Uterus (tissue), 4 donors: ENCODE data around the gene MYL6B. TPM values are rescaled to one million over a fixed set of nuclear protein-coding genes. Genes with fewer than 3 reads are reported as not detected.

Experiments
- DNase-seq, 2 donors: peaks; one replicate each; pipeline ENCODE4 v3.0.0-alpha.2; 2019 to 2020
- H3K27ac ChIP-seq, 2 donors: fragments of 200-600 bp; sonication (generic); 1 replicate in 1 of 2; 2 replicates in 1 of 2; pipeline ENCODE4 v1.5.1; 2016 to 2018
- H3K27me3 ChIP-seq, 2 donors: fragments of 200-600 bp; sonication (generic); one replicate each; pipeline ENCODE4 v1.5.1; 2018 to 2019; ENCODE audit warnings: control low read depth in 1 of 2
- H3K36me3 ChIP-seq, 2 donors: fragments of 200-600 bp; sonication (generic); one replicate each; pipeline ENCODE4 v1.5.1; 2019; ENCODE audit warnings: control low read depth in 1 of 2
- H3K4me1 ChIP-seq, 2 donors: fragments of 200-600 bp; sonication (generic); one replicate each; pipeline ENCODE4 v1.5.1; 2018 to 2019; ENCODE audit warnings: control low read depth in 1 of 2
- H3K4me3 ChIP-seq, 2 donors: fragments of 200-600 bp; sonication (generic); 1 replicate in 1 of 2; 2 replicates in 1 of 2; pipeline ENCODE4 v1.5.1; 2018 to 2019; ENCODE audit warnings: mild to moderate bottlenecking in 1 of 2
- H3K9me3 ChIP-seq, 2 donors: fragments of 200-600 bp; sonication (generic); one replicate each; pipeline ENCODE4 v1.5.1; 2019; ENCODE audit warnings: control low read depth in 1 of 2
- CTCF ChIP-seq, 4 experiments: fragments of 200-600 bp in 2 of 4; fragments of 450-650 bp in 2 of 4; sonication (generic) in 2 of 4; IDR thresholded peaks; one replicate each; pipeline ENCODE4 v1.5.1; 2016 to 2019; ENCODE audit warnings: antibody characterized with exemption in 4 of 4, mild to moderate bottlenecking in 2 of 4, moderate library complexity in 1 of 4
- POLR2A ChIP-seq, 2 donors: fragments of 450-650 bp; IDR thresholded peaks; one replicate each; pipeline ENCODE4 v1.6.1; 2016; ENCODE audit warnings: antibody characterized with exemption in 2 of 2, mild to moderate bottlenecking in 1 of 2, moderate library complexity in 1 of 2
- intact Hi-C: fragments of 100-400 bp; cut with DNase I; formaldehyde crosslinking; loops from one replicate; pipeline ENCODE4 v1.15.1; 2023; ENCODE audit warnings: low total_unique reads
- total RNA-seq, 4 donors: library from RNA; depleted of rRNA in 3 of 4; stranded (reverse); fragments of >200 nt in 3 of 4; gene quantifications; one replicate each; pipeline versions ENCODE4 v1.1.0 to v1.2.4, GENCODE V29; 2014 to 2023
- donor health status: DM: yes; HTN: yes; CAD: no.

The MYL6B gene
- total RNA-seq, 4 donors from 2014 or later = 6.7 to 57.5 (median 27.0) TPM

GRCh38 chr12:56157201-56158028 lies 5.0 kb downstream of the MYL6B start:
- H3K36me3 ChIP-seq = no peaks in the 10 kb centered on the region
- TF ChIP-seq CTCF (IDR thresholded peaks at IDR 0.05) = peak; percentile 76 to 94 (median 86)
- TF ChIP-seq POLR2A (IDR thresholded peaks at IDR 0.05) = peak; percentile 8 to 59
- H3K27ac ChIP-seq = peak overlapping the region; percentile 99
- H3K9me3 ChIP-seq = no peaks in the 10 kb centered on the region
- DNase-seq = peak; percentile 93 to 95
- H3K4me1 ChIP-seq = peaks cover 6 to 22% of the 10 kb centered on the region in 2 donors
- intact Hi-C loops = no loop called here
- peak overlapping the region; percentile 89 to 98 for H3K4me3 ChIP-seq
- no peaks in the 10 kb centered on the region for H3K27me3 ChIP-seq

- Histone ChIP-seq H3K36me3 (no peaks in the 10 kb centered on the region), H3K4me3 (peak within 1 kb of the TSS; percentile 89 to 98), H3K27ac (peak within 1 kb of the TSS; percentile 99), H3K27me3 (no peaks in the 10 kb centered on the region), H3K4me1 (peaks cover under 1 to 18% of the 10 kb centered on the region in 2 donors), H3K9me3 (no peaks in the 10 kb centered on the region)
- DNase-seq = peak; percentile 95 to 99
- TF ChIP-seq CTCF (IDR thresholded peaks at IDR 0.05) (peak in 2 of 4 experiments; percentile 27 to 34), POLR2A (IDR thresholded peaks at IDR 0.05) (peak; percentile 99)
- intact Hi-C loops = no loop called here
These were observed 5.9 kb downstream of the MYL6B start, which contains the start of gene MYL6 for GRCh38 chr12:56158029-56158925. Gene MYL6 (plus strand): TSS chr12:56158359. CDS start chr12:56158402, 43 bp downstream.

- H3K9me3 ChIP-seq = no peaks in the 10 kb centered on the region
- peak overlapping the region; percentile 99 for H3K27ac ChIP-seq
- no peaks in the 10 kb centered on the region for H3K27me3 ChIP-seq
- intact Hi-C loops = no loop called here
- peak in 1 of 4 experiments; percentile 14 for TF ChIP-seq CTCF (IDR thresholded peaks at IDR 0.05)
- TF ChIP-seq POLR2A (IDR thresholded peaks at IDR 0.05) = peak; percentile 59 to 88
- peaks cover 0 to 16% of the 10 kb centered on the region in 2 donors for H3K4me1 ChIP-seq
- DNase-seq = peak; percentile 80 to 88
- no peaks in the 10 kb centered on the region for H3K36me3 ChIP-seq
- H3K4me3 ChIP-seq = peak overlapping the region; percentile 89 to 98
These were observed 6.6 kb downstream of the MYL6B start for GRCh38 chr12:56158926-56159461.

GRCh38 chr12:56159482-56160192 lies 7.2 kb downstream of the MYL6B start:
- intact Hi-C loops = loop anchor here (5.0 kb wide), 1 partner anchor 32 kb away; the partner anchor contains the start of gene ESYT1

More at GRCh38 chr12:56159482-56160192, 7.2 kb downstream of the MYL6B start:
- Histone ChIP-seq H3K36me3 (no peaks in the 10 kb centered on the region), H3K4me3 (peak overlapping the region; percentile 89 to 98), H3K4me1 (peaks cover 0 to 16% of the 10 kb centered on the region in 2 donors), H3K9me3 (no peaks in the 10 kb centered on the region), H3K27me3 (no peaks in the 10 kb centered on the region), H3K27ac (peak overlapping the region; percentile 99)
- DNase-seq = no peak
- no peak for TF ChIP-seq CTCF (IDR thresholded peaks at IDR 0.05)
- no peak for TF ChIP-seq POLR2A (IDR thresholded peaks at IDR 0.05)
